Progenitor cell of endocrine pancreas (in vitro differentiated cells): ENCODE results near the gene SC5D. TPM values are rescaled to one million over a fixed set of nuclear protein-coding genes. Genes with fewer than 3 reads are reported as not detected.

Source experiments
- DNase-seq: peaks from one replicate; pipeline ENCODE4 v3.0.0; 2021; ENCODE audit warnings: low spot score; ENCODE audit not compliant: unreplicated experiment
- H3K27ac Mint-ChIP-seq: 2 replicates; pipeline ENCODE4 v1.8.0; 2021; ENCODE audit warnings: mild to moderate bottlenecking, moderate library complexity, mixed read lengths
- H3K27me3 Mint-ChIP-seq: 2 replicates; pipeline ENCODE4 v1.8.0; 2021; ENCODE audit warnings: mixed read lengths
- H3K36me3 Mint-ChIP-seq: 2 replicates; pipeline ENCODE4 v1.8.0; 2022; ENCODE audit warnings: mixed read lengths; ENCODE audit not compliant: insufficient read depth
- H3K4me1 Mint-ChIP-seq: 2 replicates; pipeline ENCODE4 v1.8.0; 2021; ENCODE audit warnings: low read depth, mixed read lengths
- H3K4me3 Mint-ChIP-seq: 2 replicates; pipeline ENCODE4 v1.8.0; 2021; ENCODE audit warnings: low read depth, mild to moderate bottlenecking, moderate library complexity, mixed read lengths
- H3K9me3 Mint-ChIP-seq: 2 replicates; pipeline ENCODE4 v1.8.0; 2021; ENCODE audit warnings: low read depth, mixed read lengths
- CTCF ChIP-seq: fragments of 200-600 bp; sonication (generic); IDR thresholded peaks from one replicate; pipeline ENCODE4 v1.5.0; 2021; ENCODE audit warnings: antibody characterized with exemption, mild to moderate bottlenecking; ENCODE audit not compliant: unreplicated experiment
- total RNA-seq: library from RNA; stranded (reverse); gene quantifications from 2 replicates; pipeline ENCODE4 v1.2.1, GENCODE V29; 2021

The SC5D gene
- total RNA-seq, 1 donor from 2014 or later = 58.7 TPM

- Mint-ChIP-seq H3K4me1 (peaks cover 5% of the 10 kb centered on the region), H3K36me3 (no peaks in the 10 kb centered on the region), H3K9me3 (peaks cover 23% of the 10 kb centered on the region), H3K27ac (no peak overlapping the region), H3K4me3 (no peak overlapping the region), H3K27me3 (no peaks in the 10 kb centered on the region)
- TF ChIP-seq CTCF = no peak
- no peak for DNase-seq
Measured at GRCh38 chr11:121274332-121274991, 18.1 kb upstream of the SC5D start.

GRCh38 chr11:121281698-121282097 is 10.9 kb upstream of the SC5D start:
- H3K4me3 Mint-ChIP-seq = no peak overlapping the region
- H3K9me3 Mint-ChIP-seq = peaks cover 42% of the 10 kb centered on the region
- H3K36me3 Mint-ChIP-seq = peaks cover 4% of the 10 kb centered on the region
- no peak for DNase-seq
- H3K27me3 Mint-ChIP-seq = peaks cover 5% of the 10 kb centered on the region
- no peak overlapping the region for H3K27ac Mint-ChIP-seq
- peaks cover 3% of the 10 kb centered on the region for H3K4me1 Mint-ChIP-seq
- no peak for TF ChIP-seq CTCF

GRCh38 chr11:121282386-121282785 is 10.2 kb upstream of the SC5D start:
- TF ChIP-seq CTCF = no peak
- Mint-ChIP-seq H3K36me3 (peaks cover 4% of the 10 kb centered on the region), H3K27ac (no peak overlapping the region), H3K4me3 (no peak overlapping the region), H3K4me1 (peaks cover 3% of the 10 kb centered on the region), H3K9me3 (peaks cover 37% of the 10 kb centered on the region), H3K27me3 (peaks cover 5% of the 10 kb centered on the region)
- no peak for DNase-seq

- DNase-seq = no peak
- no peak for TF ChIP-seq CTCF
Measured at GRCh38 chr11:121282886-121283502, 9.6 kb upstream of the SC5D start.

GRCh38 chr11:121291319-121291718 is 1.3 kb upstream of the SC5D start:
- H3K9me3 Mint-ChIP-seq = no peaks in the 10 kb centered on the region
- peaks cover 36% of the 10 kb centered on the region for H3K4me1 Mint-ChIP-seq
- no peaks in the 10 kb centered on the region for H3K27me3 Mint-ChIP-seq
- H3K4me3 Mint-ChIP-seq = no peak overlapping the region
- no peak for TF ChIP-seq CTCF
- peaks cover 2% of the 10 kb centered on the region for H3K36me3 Mint-ChIP-seq
- no peak overlapping the region for H3K27ac Mint-ChIP-seq
- DNase-seq = no peak

More at GRCh38 chr11:121282886-121283502, 9.6 kb upstream of the SC5D start:
- H3K36me3 Mint-ChIP-seq = peaks cover 4% of the 10 kb centered on the region
- H3K27ac Mint-ChIP-seq = no peak overlapping the region
- peaks cover 30% of the 10 kb centered on the region for H3K9me3 Mint-ChIP-seq
- H3K4me3 Mint-ChIP-seq = no peak overlapping the region
- H3K27me3 Mint-ChIP-seq = peaks cover 5% of the 10 kb centered on the region
- H3K4me1 Mint-ChIP-seq = peaks cover 3% of the 10 kb centered on the region
